Left ventricle myocardium inferior (tissue), 1 donor: ENCODE results near the gene HIP1R. TPM values are rescaled to one million over a fixed set of nuclear protein-coding genes. Genes with fewer than 3 reads are reported as not detected.
A peak's percentile ranks its signal among the peaks of the same experiment; 100 is the strongest.

Source experiments
- DNase-seq: peaks from one replicate; pipeline ENCODE4 v3.0.0-alpha.2; 2020
- H3K27ac ChIP-seq: fragments of 200-600 bp; replicated peaks from 2 replicates; pipeline ENCODE4 v1.8.0; 2021
- H3K27me3 ChIP-seq: fragments of 200-600 bp; 2 replicates; pipeline ENCODE4 v1.8.0; 2021; ENCODE audit warnings: low read depth
- H3K36me3 ChIP-seq: fragments of 200-600 bp; 2 replicates; pipeline ENCODE4 v1.8.0; 2021
- H3K4me1 ChIP-seq: fragments of 200-600 bp; 2 replicates; pipeline ENCODE4 v1.8.0; 2021
- H3K4me3 ChIP-seq: fragments of 200-600 bp; 2 replicates; pipeline ENCODE4 v1.8.0; 2021; ENCODE audit warnings: mild to moderate bottlenecking, moderate library complexity
- H3K9me3 ChIP-seq: fragments of 200-600 bp; replicated peaks from 2 replicates; pipeline ENCODE4 v1.8.0; 2021
- CTCF ChIP-seq: fragments of 200-600 bp; IDR thresholded peaks from 2 replicates; pipeline ENCODE4 v1.8.0; 2021; ENCODE audit warnings: antibody characterized with exemption, mild to moderate bottlenecking, borderline replicate concordance
- intact Hi-C: fragments of 100-400 bp; cut with micrococcal nuclease; formaldehyde crosslinking; loops from one replicate; pipeline ENCODE4 v1.11.0; 2022
- total RNA-seq: library from RNA; stranded (reverse); fragmentation: NEBNext Ultra II Directional; extraction: Animal tissue kit (Norgen Biotek cat#: 25700); gene quantifications from one replicate; pipeline ENCODE4 v1.2.1, GENCODE V29; 2021
- donor health status: DM: no; HTN: yes; CAD: no; lungs with severe emphysema.

Gene HIP1R
- total RNA-seq, 1 donor from 2014 or later, result 11.2 TPM

GRCh38 chr12:122840580-122841513 is 5.6 kb downstream of the HIP1R start:
- Histone ChIP-seq H3K4me1 (peaks cover 80% of the 10 kb centered on the region), H3K9me3 (no peaks in the 10 kb centered on the region), H3K27me3 (no peaks in the 10 kb centered on the region), H3K36me3 (no peaks in the 10 kb centered on the region), H3K27ac (peak overlapping the region; percentile 94), H3K4me3 (no peak overlapping the region)
- intact Hi-C loops, result no loop called here
- DNase-seq, result no peak
- TF ChIP-seq CTCF, result no peak

DNA sequence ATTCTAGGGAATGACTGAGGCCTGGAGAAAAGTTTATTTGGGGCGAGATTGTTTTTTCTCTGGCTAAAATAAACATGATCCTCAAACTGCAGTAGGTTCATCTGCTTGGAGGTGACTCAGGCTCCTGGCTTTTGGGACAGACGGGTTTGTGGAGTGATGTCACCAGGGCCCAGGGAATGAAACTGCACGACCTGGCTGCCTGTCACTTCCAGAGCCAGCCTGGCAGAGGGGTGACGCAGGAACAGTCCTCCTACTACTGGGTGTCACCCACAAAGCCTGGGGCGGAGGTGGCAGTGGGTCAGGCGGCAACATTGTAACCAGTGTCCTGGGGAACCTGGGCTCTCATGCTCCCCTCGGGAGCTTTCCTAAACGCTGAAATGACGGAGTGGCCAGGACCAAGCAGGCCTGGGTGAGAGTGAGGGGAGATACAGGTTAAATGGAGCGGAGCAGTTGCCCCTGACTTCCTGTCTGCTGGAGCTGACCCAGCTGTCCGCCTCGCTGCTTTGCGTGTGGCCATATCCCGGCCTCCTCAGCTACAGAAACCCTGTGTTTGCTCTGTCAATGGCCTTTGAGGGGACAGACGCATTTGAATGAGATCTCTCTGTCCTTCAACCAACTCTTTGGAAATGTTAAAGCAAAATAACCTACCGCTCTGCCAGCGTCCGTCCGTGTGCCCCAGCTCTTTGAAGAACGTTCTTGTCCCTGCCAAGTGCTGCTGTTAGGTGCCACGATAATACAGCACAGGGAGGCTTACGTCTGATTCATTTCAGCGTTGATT is 6.5 kb downstream of the HIP1R start:
- Histone ChIP-seq H3K9me3 (no peaks in the 10 kb centered on the region), H3K4me3 (peak overlapping the region; percentile 37), H3K27ac (peak overlapping the region; percentile 94), H3K4me1 (peaks cover 80% of the 10 kb centered on the region), H3K27me3 (no peaks in the 10 kb centered on the region), H3K36me3 (no peaks in the 10 kb centered on the region)
- intact Hi-C loops, result no loop called here
- no peak for DNase-seq
- no peak for TF ChIP-seq CTCF

GRCh38 chr12:122842505-122843405 is 7.5 kb downstream of the HIP1R start:
- H3K36me3 ChIP-seq, result no peaks in the 10 kb centered on the region
- no peak for TF ChIP-seq CTCF
- peak overlapping the region; percentile 37 for H3K4me3 ChIP-seq
- H3K27me3 ChIP-seq, result no peaks in the 10 kb centered on the region
- no peak for DNase-seq
- intact Hi-C loops, result no loop called here
- H3K4me1 ChIP-seq, result peaks cover 70% of the 10 kb centered on the region
- no peaks in the 10 kb centered on the region for H3K9me3 ChIP-seq
- peak overlapping the region; percentile 94 for H3K27ac ChIP-seq

GRCh38 chr12:122843455-122843854 is 8.2 kb downstream of the HIP1R start:
- no peak for TF ChIP-seq CTCF
- Histone ChIP-seq H3K4me3 (no peak overlapping the region), H3K27me3 (no peaks in the 10 kb centered on the region), H3K9me3 (no peaks in the 10 kb centered on the region), H3K27ac (peak overlapping the region; percentile 94), H3K36me3 (no peaks in the 10 kb centered on the region), H3K4me1 (peaks cover 65% of the 10 kb centered on the region)
- intact Hi-C loops, result no loop called here
- no peak for DNase-seq
